Kidney (tissue), 14 donors: ENCODE measurements around the gene PTPRM. TPM values are rescaled to one million over a fixed set of nuclear protein-coding genes. Genes with fewer than 3 reads are reported as not detected.

ENCODE experiments used
- DNase-seq, 5 donors: peaks; one replicate each; pipeline ENCODE4 v3.0.0-alpha.2; 2013 to 2020
- FAIRE-seq: peaks from 2 replicates; lab custom pipeline; 2012; peaks lifted over from hg19 to GRCh38; lab: Jason Lieb, UNC
- H3K27ac ChIP-seq, 2 donors: one replicate each; pipeline ENCODE4 v1.7.0; 2013; ENCODE audit warnings: low read depth in 2 of 2, low read length in 2 of 2, inconsistent platforms in 1 of 2
- H3K27me3 ChIP-seq: one replicate; pipeline ENCODE4 v1.7.1; 2013; ENCODE audit warnings: low read length, inconsistent platforms; ENCODE audit not compliant: control insufficient read depth, insufficient read depth
- H3K36me3 ChIP-seq, 3 donors: one replicate each; pipeline versions ENCODE4 v1.7.0 to v1.7.1; 2013; ENCODE audit warnings: low read length in 3 of 3, control low read depth in 1 of 3, inconsistent platforms in 1 of 3; ENCODE audit not compliant: insufficient read depth in 3 of 3, control insufficient read depth in 2 of 3
- H3K4me1 ChIP-seq, 3 donors: one replicate each; pipeline versions ENCODE4 v1.7.0 to v1.7.1; 2013; ENCODE audit warnings: low read length in 3 of 3, inconsistent platforms in 1 of 3, low read depth in 1 of 3; ENCODE audit not compliant: control insufficient read depth in 2 of 3, insufficient read depth in 2 of 3
- H3K4me3 ChIP-seq, 3 donors: one replicate each; pipeline versions ENCODE4 v1.7.0 to v1.8.1; 2013; ENCODE audit warnings: low read length in 3 of 3, control low read depth in 1 of 3, inconsistent platforms in 1 of 3
- H3K9ac ChIP-seq, 3 donors: one replicate each; pipeline versions ENCODE4 v1.7.0 to v1.7.1; 2013; ENCODE audit warnings: low read length in 3 of 3, control low read depth in 1 of 3, inconsistent platforms in 1 of 3
- H3K9me3 ChIP-seq, 3 donors: one replicate each; pipeline versions ENCODE4 v1.7.0 to v1.7.1; 2013; ENCODE audit warnings: low read length in 3 of 3, control low read depth in 1 of 3, inconsistent platforms in 1 of 3; ENCODE audit not compliant: control insufficient read depth in 2 of 3, insufficient read depth in 1 of 3
- intact Hi-C: fragments of 100-400 bp; cut with DNase I; formaldehyde crosslinking; loops from one replicate; pipeline ENCODE4 v1.11.1; 2022
- polyA plus RNA-seq: library from polyadenylated mRNA; stranded (reverse); fragments of 350-450 nt; fragmentation: Illumina TruSeq; extraction: RNeasy Lipid Tissue Mini Kit (QIAGEN cat#74804); gene quantifications from one replicate; pipeline ENCODE4 v1.2.3, GENCODE V29; 2014; ENCODE audit warnings: low read depth, low replicate concordance; ENCODE audit not compliant: insufficient read depth
- total RNA-seq: library from RNA; stranded (reverse); fragmentation: NEBNext Ultra II Directional; extraction: Animal tissue kit (Norgen Biotek cat#: 25700); gene quantifications from one replicate; pipeline ENCODE4 v1.2.1, GENCODE V29; 2021
- TF ChIP-seq, protein P1 (sequence below): IDR thresholded peaks from 3 replicates; pipeline ENCODE4 v1.5.1; 2012; ENCODE audit warnings: mild to moderate bottlenecking, moderate library complexity, borderline replicate concordance; ENCODE audit not compliant: insufficient read depth; ENCODE audit errors: extremely low read depth
- donor health status: control.
- donor health status: control.
- donor health status: control.
- donor health status: control.
- donor health status: control.
- donor health status: DM: yes; HTN: yes; CAD: no.
- donor health status: Normal renal cell carcinoma (clear cell type).

Gene PTPRM
- total and polyA plus RNA-seq, 2 donors from 2014 or later, result 52.4 to 98.9 TPM

DNA sequence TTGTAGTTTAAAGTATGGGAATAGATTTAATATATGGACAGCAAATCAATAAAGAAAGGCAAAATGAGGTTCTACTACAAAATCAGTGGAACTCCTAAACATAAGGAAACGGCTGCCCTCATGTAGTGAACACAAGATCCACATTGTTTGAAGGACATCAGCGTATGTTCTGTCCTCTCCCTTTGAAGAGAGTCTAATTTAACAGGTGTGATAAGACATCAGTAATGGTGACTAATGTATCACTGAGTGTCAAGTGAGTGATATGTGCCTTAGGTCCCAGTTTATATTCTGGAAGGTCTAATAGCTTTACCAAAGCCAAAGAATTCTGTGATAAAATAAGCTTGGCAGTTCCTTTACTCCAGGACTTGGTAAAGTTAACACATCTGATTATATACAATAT, 248.7 kb downstream of the PTPRM start:
- Histone ChIP-seq H3K9me3 (peaks cover 2 to 13% (median 4%) of the 10 kb centered on the region in 3 donors), H3K27me3 (no peaks in the 10 kb centered on the region), H3K4me1 (no peaks in the 10 kb centered on the region), H3K36me3 (no peaks in the 10 kb centered on the region), H3K4me3 (no peak overlapping the region), H3K9ac (no peak overlapping the region), H3K27ac (no peak overlapping the region)
- intact Hi-C loops, result no loop called here
- FAIRE-seq, result no peak
- DNase-seq, result no peak
- TF ChIP-seq, protein P1, sequence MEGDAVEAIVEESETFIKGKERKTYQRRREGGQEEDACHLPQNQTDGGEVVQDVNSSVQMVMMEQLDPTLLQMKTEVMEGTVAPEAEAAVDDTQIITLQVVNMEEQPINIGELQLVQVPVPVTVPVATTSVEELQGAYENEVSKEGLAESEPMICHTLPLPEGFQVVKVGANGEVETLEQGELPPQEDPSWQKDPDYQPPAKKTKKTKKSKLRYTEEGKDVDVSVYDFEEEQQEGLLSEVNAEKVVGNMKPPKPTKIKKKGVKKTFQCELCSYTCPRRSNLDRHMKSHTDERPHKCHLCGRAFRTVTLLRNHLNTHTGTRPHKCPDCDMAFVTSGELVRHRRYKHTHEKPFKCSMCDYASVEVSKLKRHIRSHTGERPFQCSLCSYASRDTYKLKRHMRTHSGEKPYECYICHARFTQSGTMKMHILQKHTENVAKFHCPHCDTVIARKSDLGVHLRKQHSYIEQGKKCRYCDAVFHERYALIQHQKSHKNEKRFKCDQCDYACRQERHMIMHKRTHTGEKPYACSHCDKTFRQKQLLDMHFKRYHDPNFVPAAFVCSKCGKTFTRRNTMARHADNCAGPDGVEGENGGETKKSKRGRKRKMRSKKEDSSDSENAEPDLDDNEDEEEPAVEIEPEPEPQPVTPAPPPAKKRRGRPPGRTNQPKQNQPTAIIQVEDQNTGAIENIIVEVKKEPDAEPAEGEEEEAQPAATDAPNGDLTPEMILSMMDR, result no peak

DNA sequence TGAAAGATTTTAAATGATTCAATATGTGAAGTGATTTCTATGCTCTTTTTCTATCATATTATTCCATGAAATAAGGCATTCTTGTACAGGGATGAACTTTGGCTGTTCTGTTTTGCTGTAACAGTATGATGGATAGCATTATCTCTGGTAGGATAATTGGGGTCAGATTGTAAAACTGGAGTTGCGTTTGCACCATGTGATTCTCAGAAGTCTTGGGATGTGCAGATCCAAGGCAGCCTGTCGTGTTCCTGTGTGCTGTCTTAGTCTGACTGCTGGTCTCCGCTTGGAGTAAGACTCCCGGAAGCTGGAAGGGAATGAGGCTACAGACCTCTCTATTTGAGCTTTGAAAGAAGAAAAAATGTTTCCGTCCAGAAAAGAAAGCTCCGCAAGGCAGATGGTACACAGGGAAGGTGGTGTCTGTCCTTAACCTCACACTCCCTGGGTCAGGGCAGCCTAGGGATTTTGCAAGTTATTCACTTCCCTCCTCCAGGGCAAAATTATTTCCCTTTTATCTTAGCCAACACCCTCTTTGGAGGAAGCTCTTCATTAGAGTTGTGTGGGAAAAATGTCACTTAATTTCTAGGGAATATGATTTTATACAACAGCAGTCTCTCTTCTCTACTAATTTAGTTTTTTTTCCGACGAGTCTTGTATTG, 250.6 kb downstream of the PTPRM start:
- no peak overlapping the region for H3K9ac ChIP-seq
- H3K27ac ChIP-seq, result no peak overlapping the region
- H3K4me3 ChIP-seq, result no peak overlapping the region
- DNase-seq, result peak in 1 of 5 donors; percentile 13
- intact Hi-C loops, result no loop called here
- H3K27me3 ChIP-seq, result no peaks in the 10 kb centered on the region
- H3K4me1 ChIP-seq, result peaks cover 0 to under 1% (median 0%) of the 10 kb centered on the region in 3 donors
- FAIRE-seq, result no peak
- H3K36me3 ChIP-seq, result no peaks in the 10 kb centered on the region
- H3K9me3 ChIP-seq, result peaks cover 2 to 13% (median 4%) of the 10 kb centered on the region in 3 donors
- TF ChIP-seq, protein P1, result no peak

- FAIRE-seq (no peak), DNase-seq (no peak)
- Histone ChIP-seq H3K36me3 (no peaks in the 10 kb centered on the region), H3K27me3 (no peaks in the 10 kb centered on the region), H3K9me3 (no peaks in the 10 kb centered on the region), H3K27ac (no peak overlapping the region), H3K4me1 (peaks cover 0 to 4% (median 0%) of the 10 kb centered on the region in 3 donors), H3K4me3 (no peak overlapping the region), H3K9ac (no peak overlapping the region)
- intact Hi-C loops, result no loop called here
- TF ChIP-seq, protein P1, result no peak
Measured at GRCh38 chr18:7821784-7822183, 254.7 kb downstream of the PTPRM start.
